ENCODE results near the gene PCK2.
A peak's percentile ranks its signal among the peaks of the same experiment; 100 is the strongest.

Gene PCK2

GRCh38 chr14:24079491-24080141 is 14.5 kb upstream of the PCK2 start:
- peak overlapping the region; percentile 77 for H3K4me3 Mint-ChIP-seq
- peak; percentile 50 for DNase-seq
- TF ChIP-seq CTCF (IDR thresholded peaks at IDR 0.05): no peak
- no peaks in the 10 kb centered on the region for H3K36me3 Mint-ChIP-seq (ENCODE audit: low read depth)
- H3K27me3 Mint-ChIP-seq (ENCODE audit: low read depth, poor library complexity): peaks cover 62% of the 10 kb centered on the region
- H3K9me3 Mint-ChIP-seq: no peaks in the 10 kb centered on the region
- H3K27ac Mint-ChIP-seq: no peak overlapping the region
- peaks cover 40% of the 10 kb centered on the region for H3K4me1 Mint-ChIP-seq

- H3K4me1 Mint-ChIP-seq: peaks cover 42% of the 10 kb centered on the region
Measured at GRCh38 chr14:24080142-24080530, 14.0 kb upstream of the PCK2 start.

DNA sequence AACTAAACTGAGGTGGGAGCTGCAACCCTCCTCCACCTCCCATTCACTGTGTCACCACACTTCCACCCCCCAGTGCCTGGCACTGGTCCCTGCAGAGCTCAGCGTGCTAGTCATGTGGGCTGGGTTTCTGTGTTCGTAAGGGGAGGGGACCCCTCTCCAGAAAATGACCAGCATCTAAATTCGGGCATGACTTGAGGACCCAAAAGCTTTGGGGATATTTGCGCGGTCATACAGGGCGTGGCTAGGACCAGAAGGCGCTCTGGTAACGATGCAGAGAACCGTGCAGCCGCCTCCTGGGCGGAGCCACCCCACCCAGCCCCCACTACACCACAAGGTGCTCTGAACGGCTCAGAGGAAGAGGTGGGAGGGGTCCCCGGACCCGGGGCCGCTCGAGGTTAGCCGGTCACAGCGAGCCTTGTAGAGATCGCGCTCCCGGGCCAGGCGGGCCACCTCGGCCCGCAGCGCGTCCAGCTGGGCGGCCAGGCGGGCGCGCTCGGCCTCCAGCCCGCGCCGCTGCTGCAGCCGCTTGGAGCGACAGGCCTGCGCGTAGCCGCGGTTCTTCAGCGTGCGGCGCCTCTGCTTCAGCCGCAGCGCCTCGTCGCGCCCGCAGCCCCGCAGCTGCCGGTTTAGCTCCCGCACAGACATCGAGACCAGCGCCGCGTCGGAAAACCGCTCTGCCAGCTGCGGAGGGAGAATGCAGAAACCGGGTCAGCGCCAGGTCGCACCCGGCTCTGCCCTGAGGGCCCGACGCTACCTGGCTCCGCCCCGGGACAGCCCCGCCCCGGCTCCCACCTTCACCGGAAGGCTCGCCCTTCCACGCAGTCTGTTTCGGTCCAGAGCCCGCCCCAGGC is 13.0 kb upstream of the PCK2 start:
- H3K27me3 Mint-ChIP-seq (ENCODE audit: low read depth, poor library complexity): peaks cover 67% of the 10 kb centered on the region
- peak overlapping the region; percentile 87 for H3K4me3 Mint-ChIP-seq
- no peaks in the 10 kb centered on the region for H3K36me3 Mint-ChIP-seq (ENCODE audit: low read depth)
- no peak for TF ChIP-seq CTCF (IDR thresholded peaks at IDR 0.05)
- no peak overlapping the region for H3K27ac Mint-ChIP-seq
- DNase-seq: peak; percentile 65
- peaks cover 45% of the 10 kb centered on the region for H3K4me1 Mint-ChIP-seq
- H3K9me3 Mint-ChIP-seq: no peaks in the 10 kb centered on the region

More at GRCh38 chr14:24080142-24080530, 14.0 kb upstream of the PCK2 start:
- DNase-seq: no peak
- Mint-ChIP-seq H3K27ac (no peak overlapping the region), H3K27me3 (ENCODE audit: low read depth, poor library complexity) (peaks cover 64% of the 10 kb centered on the region), H3K36me3 (ENCODE audit: low read depth) (no peaks in the 10 kb centered on the region), H3K4me3 (peak overlapping the region; percentile 77), H3K9me3 (no peaks in the 10 kb centered on the region)
- no peak for TF ChIP-seq CTCF (IDR thresholded peaks at IDR 0.05)

DNA sequence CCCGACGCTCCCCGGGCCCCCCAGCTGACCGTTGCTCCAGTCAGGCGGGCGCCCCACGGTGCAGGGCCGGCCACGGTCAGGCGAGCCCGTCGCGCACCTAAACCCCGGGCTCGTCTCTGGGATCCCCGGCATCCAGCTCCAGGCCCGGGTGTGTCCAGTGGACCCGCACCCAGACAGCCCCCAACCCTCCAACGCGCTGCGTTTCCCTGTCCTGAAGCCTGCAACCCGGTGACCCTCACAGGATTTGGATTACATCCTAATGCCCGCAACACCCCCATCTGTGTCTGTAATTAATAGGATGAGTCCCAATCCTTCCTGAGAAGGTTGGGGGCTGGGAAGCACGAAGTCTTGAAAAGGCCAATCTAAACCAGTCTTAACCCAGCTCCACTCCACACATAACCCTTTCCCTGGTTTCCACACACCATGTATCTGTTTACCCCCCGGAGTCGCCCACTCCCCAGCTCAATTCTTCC is 12.3 kb upstream of the PCK2 start:
- peak overlapping the region; percentile 87 for H3K4me3 Mint-ChIP-seq
- no peak overlapping the region for H3K27ac Mint-ChIP-seq
- no peak for TF ChIP-seq CTCF (IDR thresholded peaks at IDR 0.05)
- no peak for DNase-seq
- H3K36me3 Mint-ChIP-seq (ENCODE audit: low read depth): no peaks in the 10 kb centered on the region
- H3K9me3 Mint-ChIP-seq: no peaks in the 10 kb centered on the region
- H3K4me1 Mint-ChIP-seq: peaks cover 51% of the 10 kb centered on the region
- H3K27me3 Mint-ChIP-seq (ENCODE audit: low read depth, poor library complexity): peaks cover 67% of the 10 kb centered on the region

- no peaks in the 10 kb centered on the region for H3K36me3 Mint-ChIP-seq (ENCODE audit: low read depth)
- H3K9me3 Mint-ChIP-seq: no peaks in the 10 kb centered on the region
- peak overlapping the region; percentile 87 for H3K4me3 Mint-ChIP-seq
- peaks cover 55% of the 10 kb centered on the region for H3K4me1 Mint-ChIP-seq
- no peak overlapping the region for H3K27ac Mint-ChIP-seq
- no peak for TF ChIP-seq CTCF (IDR thresholded peaks at IDR 0.05)
- DNase-seq: no peak
- H3K27me3 Mint-ChIP-seq (ENCODE audit: low read depth, poor library complexity): peaks cover 62% of the 10 kb centered on the region
Measured at GRCh38 chr14:24082411-24083080, 11.6 kb upstream of the PCK2 start.

Data from nephron progenitor cell (in vitro differentiated cells).